HepG2 (cell line): ENCODE measurements around the gene SMARCA2.

Experiments
- ATF1 ChIP-seq: IDR thresholded peaks from 2 replicates; pipeline ENCODE4 v1.6.1; 2016; ENCODE audit warnings: mild to moderate bottlenecking, control low read depth
- ETV6 ChIP-seq: sonication (generic); formaldehyde crosslinking; conservative IDR thresholded peaks from 2 replicates; pipeline ENCODE4 v1.4.0; 2020; ENCODE audit warnings: missing genetic modification reagents
- JUND ChIP-seq: sonication (generic); formaldehyde crosslinking; IDR thresholded peaks from 2 replicates; pipeline ENCODE4 v1.8.0; 2022; ENCODE audit warnings: mild to moderate bottlenecking, missing genetic modification reagents
- KAT2B ChIP-seq: fragments of 150-350 bp; IDR thresholded peaks from 2 replicates; pipeline ENCODE4 v1.6.1; 2014; ENCODE audit warnings: low read depth, low read length, borderline replicate concordance
- MTA3 ChIP-seq: sonication (generic); formaldehyde crosslinking; IDR thresholded peaks from 2 replicates; pipeline ENCODE4 v1.4.0; 2020; ENCODE audit warnings: missing genetic modification reagents
- NFE2L2 ChIP-seq: fragments of 150-350 bp; IDR thresholded peaks from 2 replicates; pipeline ENCODE4 v1.6.1; 2014; ENCODE audit warnings: low read length
- NFRKB ChIP-seq: fragments of 450-650 bp; IDR thresholded peaks from 2 replicates; pipeline ENCODE4 v1.6.1; 2017
- PAXIP1 ChIP-seq: sonication (generic); formaldehyde crosslinking; conservative IDR thresholded peaks from 2 replicates; pipeline ENCODE4 v1.4.0; 2020; ENCODE audit warnings: mild to moderate bottlenecking, missing genetic modification reagents, moderate library complexity
- POLR2A ChIP-seq, 2 experiments: IDR thresholded peaks; 2 replicates each; pipeline ENCODE4 v1.6.1; 2011; ENCODE audit warnings: low read depth in 2 of 2, low read length in 2 of 2, mild to moderate bottlenecking in 1 of 2, moderate library complexity in 1 of 2; ENCODE audit not compliant: insufficient read depth in 1 of 2
- RXRA ChIP-seq: sonication (generic); formaldehyde crosslinking; IDR thresholded peaks from 2 replicates; pipeline ENCODE4 v1.5.1; 2020; ENCODE audit warnings: missing genetic modification reagents
- ZFP36 ChIP-seq: fragments of 150-350 bp; IDR thresholded peaks from 2 replicates; pipeline ENCODE4 v1.6.1; 2018; ENCODE audit warnings: borderline replicate concordance, low read length, low read depth; ENCODE audit not compliant: partially characterized antibody
- ZNF24 ChIP-seq: fragments of 450-650 bp; IDR thresholded peaks from 2 replicates; pipeline ENCODE4 v1.6.1; 2017; ENCODE audit warnings: antibody characterized with exemption, mild to moderate bottlenecking
- TF ChIP-seq, protein P1 (sequence below): sonication (generic); formaldehyde crosslinking; IDR thresholded peaks from 2 replicates; pipeline ENCODE4 v1.5.0; 2020; ENCODE audit warnings: mild to moderate bottlenecking, missing genetic modification reagents, moderate library complexity
- TF ChIP-seq, protein P2 (sequence below): sonication (generic); formaldehyde crosslinking; IDR thresholded peaks from 2 replicates; pipeline ENCODE4 v1.9.0; 2021; ENCODE audit warnings: missing genetic modification reagents, borderline replicate concordance

DNA sequence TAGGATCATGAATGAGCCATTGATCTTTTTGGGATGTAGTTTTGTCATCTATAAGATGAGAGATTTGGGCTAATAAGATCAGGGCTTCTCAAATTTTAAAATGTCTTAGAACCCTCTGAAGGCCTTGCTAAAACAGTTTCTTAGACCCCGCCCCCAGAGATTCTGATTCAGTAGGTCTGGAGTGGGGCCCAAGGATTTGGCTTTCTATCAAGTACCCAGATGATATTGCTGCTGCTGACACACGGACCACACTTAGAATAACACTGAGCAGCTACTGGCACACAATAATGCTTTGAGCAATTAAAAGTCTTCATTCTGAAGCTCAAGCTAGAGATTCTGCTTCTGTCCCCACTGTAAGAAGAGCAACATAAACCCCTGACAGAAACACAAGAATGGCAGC, 216.7 kb downstream of the SMARCA2 start:
- TF ChIP-seq NFRKB (no peak), ETV6 (CRISPR knock-in tag) (no peak), JUND (CRISPR knock-in tag) (no peak), ATF1 (CRISPR knock-in tag) (no peak), NFE2L2 (no peak), POLR2A (IDR thresholded peaks at IDR 0.05; ENCODE audit: insufficient read depth in 1 of 2, low read depth in 2 of 2, low read length in 2 of 2) (no peak), ZNF24 (no peak), RXRA (no peak), ZFP36 (no peak), PAXIP1 (CRISPR knock-in tag) (no peak), MTA3 (CRISPR knock-in tag) (no peak), KAT2B (no peak)
- TF ChIP-seq, protein P1, sequence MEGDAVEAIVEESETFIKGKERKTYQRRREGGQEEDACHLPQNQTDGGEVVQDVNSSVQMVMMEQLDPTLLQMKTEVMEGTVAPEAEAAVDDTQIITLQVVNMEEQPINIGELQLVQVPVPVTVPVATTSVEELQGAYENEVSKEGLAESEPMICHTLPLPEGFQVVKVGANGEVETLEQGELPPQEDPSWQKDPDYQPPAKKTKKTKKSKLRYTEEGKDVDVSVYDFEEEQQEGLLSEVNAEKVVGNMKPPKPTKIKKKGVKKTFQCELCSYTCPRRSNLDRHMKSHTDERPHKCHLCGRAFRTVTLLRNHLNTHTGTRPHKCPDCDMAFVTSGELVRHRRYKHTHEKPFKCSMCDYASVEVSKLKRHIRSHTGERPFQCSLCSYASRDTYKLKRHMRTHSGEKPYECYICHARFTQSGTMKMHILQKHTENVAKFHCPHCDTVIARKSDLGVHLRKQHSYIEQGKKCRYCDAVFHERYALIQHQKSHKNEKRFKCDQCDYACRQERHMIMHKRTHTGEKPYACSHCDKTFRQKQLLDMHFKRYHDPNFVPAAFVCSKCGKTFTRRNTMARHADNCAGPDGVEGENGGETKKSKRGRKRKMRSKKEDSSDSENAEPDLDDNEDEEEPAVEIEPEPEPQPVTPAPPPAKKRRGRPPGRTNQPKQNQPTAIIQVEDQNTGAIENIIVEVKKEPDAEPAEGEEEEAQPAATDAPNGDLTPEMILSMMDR = no peak
- TF ChIP-seq, protein P2, sequence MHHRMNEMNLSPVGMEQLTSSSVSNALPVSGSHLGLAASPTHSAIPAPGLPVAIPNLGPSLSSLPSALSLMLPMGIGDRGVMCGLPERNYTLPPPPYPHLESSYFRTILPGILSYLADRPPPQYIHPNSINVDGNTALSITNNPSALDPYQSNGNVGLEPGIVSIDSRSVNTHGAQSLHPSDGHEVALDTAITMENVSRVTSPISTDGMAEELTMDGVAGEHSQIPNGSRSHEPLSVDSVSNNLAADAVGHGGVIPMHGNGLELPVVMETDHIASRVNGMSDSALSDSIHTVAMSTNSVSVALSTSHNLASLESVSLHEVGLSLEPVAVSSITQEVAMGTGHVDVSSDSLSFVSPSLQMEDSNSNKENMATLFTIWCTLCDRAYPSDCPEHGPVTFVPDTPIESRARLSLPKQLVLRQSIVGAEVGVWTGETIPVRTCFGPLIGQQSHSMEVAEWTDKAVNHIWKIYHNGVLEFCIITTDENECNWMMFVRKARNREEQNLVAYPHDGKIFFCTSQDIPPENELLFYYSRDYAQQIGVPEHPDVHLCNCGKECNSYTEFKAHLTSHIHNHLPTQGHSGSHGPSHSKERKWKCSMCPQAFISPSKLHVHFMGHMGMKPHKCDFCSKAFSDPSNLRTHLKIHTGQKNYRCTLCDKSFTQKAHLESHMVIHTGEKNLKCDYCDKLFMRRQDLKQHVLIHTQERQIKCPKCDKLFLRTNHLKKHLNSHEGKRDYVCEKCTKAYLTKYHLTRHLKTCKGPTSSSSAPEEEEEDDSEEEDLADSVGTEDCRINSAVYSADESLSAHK (CRISPR knock-in tag) = no peak
